ENCODE data around the gene CTXND2. TPM values are rescaled to one million over a fixed set of nuclear protein-coding genes. Genes with fewer than 3 reads are reported as not detected.

Gene CTXND2
- total RNA-seq: not detected in 2 replicates

DNA sequence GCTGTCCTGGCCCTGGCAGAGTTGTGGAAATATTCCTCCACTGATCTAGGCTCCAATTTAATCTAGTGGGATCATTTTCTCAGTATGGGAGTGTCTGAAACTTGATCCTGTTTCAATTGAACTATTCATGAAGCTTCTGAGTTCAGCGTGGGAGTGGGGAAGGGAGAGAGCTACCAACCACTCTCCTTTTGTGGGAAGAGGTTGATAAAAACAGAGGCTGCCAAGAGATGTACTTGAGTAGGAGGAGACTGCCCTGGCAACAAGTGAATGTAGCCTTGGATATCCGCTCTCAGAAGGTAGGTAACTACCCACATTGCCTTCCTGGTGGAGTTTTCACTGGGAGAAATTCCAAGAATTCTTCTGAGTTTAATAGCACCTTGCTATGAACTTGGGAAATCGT is at the start of gene CTXND2:
TSS of gene CTXND2 (plus strand) at position 119 of the 400 bp plus-strand sequence. CDS start 25,179 bp downstream, outside the sequence.

DNA sequence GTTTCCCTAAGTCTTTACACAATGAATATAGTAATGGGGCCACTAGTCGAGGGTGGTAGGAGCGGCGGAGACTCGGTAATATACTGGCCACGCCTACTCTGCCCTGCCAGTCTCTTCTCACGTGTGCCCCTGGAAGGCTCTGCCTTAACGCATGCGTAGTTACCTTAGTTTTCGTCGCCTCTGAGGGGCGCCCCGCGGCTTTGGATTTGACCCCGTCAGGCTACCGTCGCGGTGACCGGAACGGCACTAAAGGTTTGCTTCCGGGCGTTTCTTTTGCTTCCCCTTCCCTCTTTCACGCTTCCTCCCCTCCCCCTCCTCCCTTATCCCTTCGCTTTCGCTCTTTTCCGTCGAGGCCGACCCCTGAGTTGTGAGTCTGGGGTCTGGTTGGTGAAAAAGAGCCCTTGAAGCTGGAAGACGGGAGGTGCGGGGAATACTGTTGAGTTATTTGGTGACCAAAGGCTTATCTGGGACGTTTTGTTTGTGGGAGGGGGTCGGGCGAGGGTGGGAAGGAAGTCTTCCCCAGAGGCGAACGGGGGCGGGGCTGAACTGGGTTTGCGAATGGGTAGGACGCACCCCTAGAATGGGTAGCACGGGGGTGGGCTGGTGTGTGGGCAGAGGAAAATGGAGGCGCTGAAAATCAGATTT is 39.3 kb downstream of the CTXND2 start, which contains the start of gene SETDB1:
TSS of gene SETDB1 (plus strand) at position 267 of the 645 bp plus-strand sequence. CDS start 1,352 bp downstream, outside the sequence.

Other genes with a start within 250 kb of the CTXND2 start
- gene GOLPH3L, start 190.0 kb upstream of the CTXND2 start, total RNA-seq: 7.7 and 7.8 TPM in 2 replicates
- not detected in 2 replicates for gene HORMAD1, start 166.2 kb upstream of the CTXND2 start, total RNA-seq
- 3.2 and 7.0 TPM in 2 replicates for gene CTSS, start 121.4 kb upstream of the CTXND2 start, total RNA-seq
- gene CTSK, start 78.9 kb upstream of the CTXND2 start, total RNA-seq: 89.3 and 116 TPM in 2 replicates
- gene ARNT, start 10.5 kb upstream of the CTXND2 start, total RNA-seq: 30.6 and 39.8 TPM in 2 replicates
- 27.9 and 28.1 TPM in 2 replicates for gene SETDB1, start 39.2 kb downstream of the CTXND2 start, total RNA-seq
- gene CERS2, start 87.7 kb downstream of the CTXND2 start, total RNA-seq: 86.9 and 125 TPM in 2 replicates
- 0.14 and 0.28 TPM in 2 replicates for gene ANXA9, start 95.2 kb downstream of the CTXND2 start, total RNA-seq
- gene MINDY1, start 119.8 kb downstream of the CTXND2 start, total RNA-seq: 6.4 and 6.6 TPM in 2 replicates
- 5.5 and 8.1 TPM in 2 replicates for gene PRUNE1, start 121.3 kb downstream of the CTXND2 start, total RNA-seq
- gene BNIPL, start 149.4 kb downstream of the CTXND2 start, total RNA-seq: 0.14 and 0.18 TPM in 2 replicates
- 0.85 and 2.2 TPM in 2 replicates for gene C1orf56, start 160.6 kb downstream of the CTXND2 start, total RNA-seq
- gene CDC42SE1, start 172.5 kb downstream of the CTXND2 start, total RNA-seq: 38.3 and 42.8 TPM in 2 replicates
- gene MLLT11, start 173.3 kb downstream of the CTXND2 start, total RNA-seq: 3.0 and 3.1 TPM in 2 replicates
- 15.2 and 19.6 TPM in 2 replicates for gene GABPB2, start 183.6 kb downstream of the CTXND2 start, total RNA-seq

Measured in smooth muscle cell of bladder (primary cell).